K562 (cell line): ENCODE results near the gene IZUMO4.

Source experiments
- DPF2 ChIP-seq: fragments of 450-650 bp; IDR thresholded peaks from 2 replicates; pipeline ENCODE4 v1.6.1; 2016
- GABPB2 ChIP-seq: fragments of 250-450 bp; sonication (Bioruptor Pico); conservative IDR thresholded peaks from 2 replicates; pipeline ENCODE4 v1.5.1; 2021; ENCODE audit warnings: mild to moderate bottlenecking
- MAZ ChIP-seq, 2 experiments: fragments of 450-650 bp in 1 of 2; sonication (generic) in 1 of 2; formaldehyde crosslinking; IDR thresholded peaks in 1 of 2; conservative IDR thresholded peaks in 1 of 2; 2 replicates each; pipeline versions ENCODE4 v1.4.0 to v1.5.0; 2020; ENCODE audit warnings: mild to moderate bottlenecking in 1 of 2, missing genetic modification reagents in 1 of 2
- RBM39 ChIP-seq: fragments of 200-400 bp; formaldehyde crosslinking; optimal IDR thresholded peaks from 2 replicates; pipeline ENCODE3; 2018; ENCODE audit warnings: low read depth, low read length
- ZBTB34 ChIP-seq: fragments of 250-450 bp; sonication (Bioruptor Pico); IDR thresholded peaks from 2 replicates; pipeline ENCODE4 v1.8.0; 2021; ENCODE audit warnings: mild to moderate bottlenecking, moderate library complexity
- ZNF232 ChIP-seq: sonication (generic); formaldehyde crosslinking; IDR thresholded peaks from 2 replicates; pipeline ENCODE4 v1.8.0; 2022; ENCODE audit warnings: mild to moderate bottlenecking, missing genetic modification reagents
- ZNF561 ChIP-seq: fragments of 450-650 bp; formaldehyde crosslinking; conservative IDR thresholded peaks from 2 replicates; pipeline ENCODE4 v1.4.0; 2020; ENCODE audit warnings: mild to moderate bottlenecking, moderate library complexity

GRCh38 chr19:2111886-2112285 is 15.2 kb downstream of the IZUMO4 start:
- no peak for TF ChIP-seq GABPB2 (CRISPR knock-in tag)
- TF ChIP-seq DPF2, result no peak
- no peak for TF ChIP-seq ZNF561 (CRISPR knock-in tag)
- TF ChIP-seq ZNF232 (CRISPR knock-in tag), result no peak
- no peak for TF ChIP-seq MAZ (CRISPR knock-in tag; conservative IDR thresholded peaks at IDR 0.05 in 1 of 2, IDR thresholded peaks at IDR 0.05 in 1 of 2)
- no peak for TF ChIP-seq RBM39
- TF ChIP-seq ZBTB34 (CRISPR knock-in tag), result no peak
